ELF-1 (cell line): Measurements from ENCODE around the gene DNAJC1.
A peak's percentile ranks its signal among the peaks of the same experiment; 100 is the strongest.
"Not testable (repeated sequence)": the region's sequence is repeated elsewhere in the genome, so short reads cannot be mapped to it uniquely, and the experiment has no call there.

Experiments
- DNase-seq: peaks from one replicate; pipeline ENCODE4 v3.0.0-alpha.2; 2016; ENCODE audit warnings: low read depth, low spot score

DNAJC1 gene

GRCh38 chr10:21728618-21729017 lies 274.9 kb downstream of the DNAJC1 start:
- DNase-seq, result no peak

- no peak for DNase-seq
These were observed 275.9 kb downstream of the DNAJC1 start for GRCh38 chr10:21727452-21728168.

- DNase-seq, result peak; percentile 37
These were observed 276.8 kb downstream of the DNAJC1 start for GRCh38 chr10:21726601-21727225.

DNA sequence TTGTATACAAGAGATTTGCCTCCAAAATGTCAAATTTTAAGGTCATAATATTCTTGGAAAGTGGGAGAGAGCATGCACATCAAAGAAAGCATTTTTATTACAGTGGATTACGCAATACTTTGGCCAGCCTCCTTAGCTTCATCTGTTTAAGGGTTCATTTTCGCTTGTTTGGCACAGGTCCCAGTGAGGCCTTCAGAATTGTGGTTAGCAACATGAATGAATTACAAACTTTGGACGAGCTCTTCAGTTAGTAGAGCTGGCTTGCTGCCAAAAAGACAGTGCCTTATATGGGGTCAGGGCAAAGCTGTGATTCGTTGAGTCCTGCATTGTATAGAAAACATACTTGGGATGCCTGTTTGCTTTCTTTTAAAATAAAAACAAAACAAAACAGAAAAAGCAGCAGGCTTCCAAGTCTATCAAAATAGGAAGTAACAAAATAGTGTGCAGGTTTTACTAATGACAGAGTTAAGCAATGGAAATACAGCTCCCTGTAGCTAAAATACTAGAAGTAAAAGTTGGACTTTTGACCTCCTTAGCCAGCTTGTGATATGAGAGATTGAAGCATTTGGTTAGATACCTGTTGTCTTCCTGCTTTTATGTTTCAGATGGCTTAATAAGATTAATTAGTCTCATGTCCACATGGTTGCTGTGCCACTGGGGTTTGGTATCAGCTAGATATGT lies 278.7 kb downstream of the DNAJC1 start:
- DNase-seq, result no peak

- DNase-seq, result no peak
These were observed 279.4 kb downstream of the DNAJC1 start for GRCh38 chr10:21724020-21724589.

- no peak for DNase-seq
These were observed 281.3 kb downstream of the DNAJC1 start for GRCh38 chr10:21722209-21722608.

- DNase-seq, result no peak
These were observed 282.4 kb downstream of the DNAJC1 start for GRCh38 chr10:21721000-21721665.

GRCh38 chr10:21720090-21720489 lies 283.4 kb downstream of the DNAJC1 start:
- DNase-seq, result no peak

GRCh38 chr10:21719502-21719901 lies 284.0 kb downstream of the DNAJC1 start:
- DNase-seq, result no peak

DNA sequence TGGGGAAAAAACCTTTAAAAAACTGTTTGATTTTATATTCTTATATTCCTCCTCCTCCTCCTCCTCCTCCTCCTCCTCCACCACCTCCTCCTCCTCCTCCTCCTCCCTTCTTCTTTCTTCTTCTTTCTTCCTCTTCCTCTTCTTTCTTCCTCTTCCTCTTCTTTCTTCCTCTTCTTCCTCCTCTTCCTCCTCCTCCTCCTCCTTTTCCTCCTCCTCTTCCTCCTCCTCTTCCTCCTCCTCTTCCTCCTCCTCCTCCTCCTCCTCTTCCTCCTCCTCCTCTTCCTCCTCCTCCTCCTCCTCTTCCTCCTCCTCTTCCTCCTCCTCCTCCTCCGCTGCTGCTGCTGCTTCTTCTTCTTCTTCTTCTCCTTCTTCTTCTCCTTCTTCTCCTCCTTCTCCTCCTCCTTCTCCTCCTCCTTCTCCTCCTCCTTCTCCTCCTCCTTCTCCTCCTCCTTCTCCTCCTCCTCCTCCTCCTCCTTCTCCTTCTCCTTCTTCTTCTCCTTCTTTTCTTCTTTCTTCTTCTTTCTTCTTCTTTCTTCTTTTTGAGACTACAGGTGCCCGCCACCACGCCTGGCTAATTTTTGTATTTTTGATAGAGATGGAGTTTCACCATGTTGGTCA lies 286.0 kb downstream of the DNAJC1 start:
- DNase-seq, result not testable (repeated sequence)

DNA sequence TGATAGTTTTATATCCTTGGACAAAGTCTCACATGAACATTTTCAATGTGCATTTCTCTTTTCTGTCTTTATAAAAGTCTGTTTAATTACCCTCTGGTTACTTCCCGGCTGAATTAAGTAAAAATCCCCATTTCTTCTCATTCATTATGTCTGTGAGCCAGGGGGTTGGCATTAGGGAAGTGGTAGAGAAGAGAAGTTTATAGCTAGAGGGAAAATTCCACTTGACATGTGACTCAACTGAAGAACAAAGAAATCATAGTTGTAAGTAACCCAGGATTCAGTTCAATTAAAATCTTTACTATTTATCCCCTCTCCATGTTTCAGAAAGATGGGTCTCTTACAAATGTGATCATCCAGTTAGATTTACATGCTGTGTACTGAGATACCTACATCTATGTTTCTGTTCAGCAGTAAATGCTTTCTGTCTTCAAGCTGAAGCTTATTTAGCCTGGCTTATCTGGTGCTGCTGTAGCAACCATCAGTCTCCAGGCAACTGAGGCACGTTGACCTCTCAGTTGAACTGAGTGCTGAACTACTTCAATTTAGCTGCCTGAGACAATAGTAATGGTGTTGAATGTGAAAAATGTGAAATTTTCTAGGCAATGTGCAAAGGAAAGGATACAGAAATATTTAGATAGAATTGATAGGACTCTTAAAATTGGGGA lies 287.9 kb downstream of the DNAJC1 start:
- no peak for DNase-seq

DNA sequence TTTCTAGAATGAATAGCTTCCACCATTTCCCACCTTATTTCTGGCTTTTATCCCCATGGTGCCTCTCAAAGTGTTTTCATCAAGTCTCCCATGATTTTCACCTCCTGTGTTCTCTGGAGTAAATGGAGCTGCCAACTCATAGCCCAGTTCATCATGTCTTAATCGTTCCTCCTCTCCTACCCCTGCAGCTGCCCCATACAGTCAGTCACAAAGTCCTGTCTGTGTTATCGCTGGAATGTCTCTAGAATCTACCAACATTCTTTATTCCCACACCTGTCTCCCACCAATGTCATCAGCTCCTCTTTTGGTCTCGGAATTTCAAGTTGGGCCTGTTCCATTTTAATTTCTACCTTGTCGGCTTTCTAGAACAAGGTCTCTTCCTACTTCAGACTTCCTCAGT lies 290.6 kb downstream of the DNAJC1 start:
- DNase-seq, result no peak

GRCh38 chr10:21707498-21707897 lies 296.0 kb downstream of the DNAJC1 start:
- no peak for DNase-seq
